BLaER1 (cell line): ENCODE data around the gene SMAD1.

Experiments
- H3K27ac ChIP-seq: shearing (Covaris generic); formaldehyde crosslinking; 2 replicates; pipeline ENCODE4 v1.8.1; 2022
- H3K27me3 ChIP-seq: shearing (Covaris generic); formaldehyde crosslinking; 2 replicates; pipeline ENCODE4 v1.8.1; 2022
- H3K36me3 ChIP-seq: shearing (Covaris generic); formaldehyde crosslinking; 2 replicates; pipeline ENCODE4 v1.8.1; 2022
- H3K4me1 ChIP-seq: shearing (Covaris generic); formaldehyde crosslinking; 2 replicates; pipeline ENCODE4 v1.8.1; 2022
- H3K4me2 ChIP-seq: shearing (Covaris generic); formaldehyde crosslinking; 2 replicates; pipeline ENCODE4 v1.8.1; 2022
- H3K4me3 ChIP-seq: shearing (Covaris generic); formaldehyde crosslinking; 2 replicates; pipeline ENCODE4 v1.8.1; 2022
- H3K9ac ChIP-seq: shearing (Covaris generic); formaldehyde crosslinking; 2 replicates; pipeline ENCODE4 v1.8.1; 2022
- H3K9me3 ChIP-seq: shearing (Covaris generic); formaldehyde crosslinking; 2 replicates; pipeline ENCODE4 v1.8.1; 2022
- H4K20me1 ChIP-seq: shearing (Covaris generic); formaldehyde crosslinking; 2 replicates; pipeline ENCODE4 v1.8.1; 2022
- Cebpa-rat ChIP-seq: shearing (Covaris generic); IDR thresholded peaks from 2 replicates; pipeline ENCODE4 v1.8.1; 2022

The SMAD1 gene

DNA sequence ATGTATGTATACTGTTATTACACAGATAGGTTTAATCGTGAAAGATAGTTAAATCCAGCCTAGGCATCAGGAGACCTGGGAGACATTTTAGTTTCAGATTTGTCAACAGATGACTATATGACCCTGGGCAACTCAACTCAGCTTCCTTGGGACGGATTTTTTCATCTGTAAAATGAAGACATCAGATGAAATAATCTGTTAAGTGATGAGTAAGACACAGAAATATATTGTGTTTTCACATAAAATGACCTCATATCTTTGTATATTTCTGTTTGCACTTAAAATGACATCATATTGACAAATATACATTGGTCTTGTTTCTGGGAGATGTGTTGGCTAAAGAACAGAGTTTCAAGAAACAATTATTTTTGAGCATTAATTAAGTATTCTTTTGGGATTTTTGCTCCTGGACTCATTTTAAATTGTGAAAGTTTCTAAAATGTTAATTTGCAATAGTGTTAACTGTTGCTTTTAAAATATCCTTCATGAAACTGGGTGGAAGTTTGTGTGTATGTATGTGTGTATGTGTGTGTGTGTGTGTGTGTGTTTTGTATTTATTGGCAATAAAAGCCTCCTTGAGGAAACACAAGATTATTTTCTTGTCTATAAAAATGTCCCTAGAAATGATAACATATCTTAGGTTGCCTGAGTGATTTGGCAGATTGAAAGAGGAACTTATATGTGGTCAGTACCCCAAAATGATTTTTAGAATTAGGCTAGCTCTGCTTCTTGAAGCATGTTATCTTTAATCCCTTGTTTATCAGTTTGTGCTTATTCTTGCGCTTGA is 108.5 kb downstream of the SMAD1 start:
- no peaks in the 10 kb centered on the region for H3K27me3 ChIP-seq
- H3K4me2 ChIP-seq, result no peak overlapping the region
- H3K9ac ChIP-seq, result no peak overlapping the region
- H3K27ac ChIP-seq, result no peak overlapping the region
- no peaks in the 10 kb centered on the region for H3K36me3 ChIP-seq
- no peaks in the 10 kb centered on the region for H4K20me1 ChIP-seq
- no peaks in the 10 kb centered on the region; the same call in 1 of the 2 replicates for H3K4me1 ChIP-seq
- no peak overlapping the region for H3K4me3 ChIP-seq
- TF ChIP-seq Cebpa-rat, result no peak
- peaks cover 10% of the 10 kb centered on the region; the same call in 1 of the 2 replicates for H3K9me3 ChIP-seq

DNA sequence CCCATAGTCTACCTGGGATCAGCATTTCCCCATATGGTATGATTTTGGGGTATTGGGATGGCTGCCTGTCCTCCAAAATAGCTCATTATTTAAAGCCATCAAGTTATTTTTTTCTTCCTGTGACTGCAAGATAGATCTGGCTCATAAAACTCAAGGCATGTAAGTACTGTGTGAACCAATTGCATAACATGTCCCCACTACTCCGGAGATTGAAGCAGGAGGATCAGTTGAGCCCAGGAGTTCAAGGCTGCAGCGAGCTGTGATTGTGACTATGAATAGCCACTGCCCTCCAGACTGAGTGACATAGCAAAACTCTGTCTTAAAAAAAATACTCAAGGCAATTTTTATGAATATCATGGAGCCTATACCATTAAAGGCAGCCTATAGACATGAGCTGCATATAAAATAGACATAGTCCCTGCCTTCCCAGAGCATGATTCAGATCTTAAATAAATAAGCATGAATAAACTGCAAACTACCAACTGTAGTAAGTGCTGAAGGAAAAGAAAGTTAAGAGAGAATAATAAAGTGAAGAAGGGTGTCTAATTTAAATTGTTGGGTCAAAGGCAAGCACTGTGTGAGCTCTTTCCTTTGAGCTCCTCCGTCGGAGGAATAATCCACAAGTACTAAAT is 120.6 kb downstream of the SMAD1 start:
- H3K4me2 ChIP-seq, result no peak overlapping the region
- H3K27ac ChIP-seq, result no peak overlapping the region
- no peaks in the 10 kb centered on the region for H3K36me3 ChIP-seq
- H3K9me3 ChIP-seq, result peaks cover 14% of the 10 kb centered on the region
- H3K9ac ChIP-seq, result no peak overlapping the region
- no peaks in the 10 kb centered on the region for H3K4me1 ChIP-seq
- H4K20me1 ChIP-seq, result no peaks in the 10 kb centered on the region
- H3K4me3 ChIP-seq, result no peak overlapping the region
- TF ChIP-seq Cebpa-rat, result no peak
- no peaks in the 10 kb centered on the region for H3K27me3 ChIP-seq

DNA sequence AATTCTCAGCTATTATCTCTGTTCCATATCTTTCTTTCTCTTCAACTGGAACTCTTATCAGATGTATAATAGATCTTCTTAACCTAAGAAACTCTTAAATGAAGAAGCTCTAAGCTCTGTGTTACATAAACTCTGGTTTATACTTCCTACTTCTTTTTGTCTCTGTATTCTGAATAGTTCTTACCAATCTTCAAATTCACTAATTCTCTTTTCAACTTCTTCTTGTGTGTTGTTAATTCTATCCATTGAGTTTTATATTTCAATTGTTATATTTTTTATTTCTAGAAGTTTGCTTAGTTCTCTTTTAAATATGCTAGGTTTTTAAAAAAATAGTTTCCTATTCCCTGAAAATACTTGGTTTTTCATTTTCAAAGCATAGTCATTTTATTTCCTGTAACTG is 124.3 kb downstream of the SMAD1 start:
- TF ChIP-seq Cebpa-rat, result no peak
- Histone ChIP-seq H3K27ac (no peak overlapping the region), H3K27me3 (no peaks in the 10 kb centered on the region), H3K4me3 (no peak overlapping the region), H4K20me1 (no peaks in the 10 kb centered on the region), H3K4me1 (peaks cover 8% of the 10 kb centered on the region), H3K9ac (no peak overlapping the region), H3K9me3 (peaks cover 14% of the 10 kb centered on the region), H3K4me2 (no peak overlapping the region), H3K36me3 (no peaks in the 10 kb centered on the region)
